ENCODE data around the gene C10orf62.
"Not testable (repeated sequence)": the region's sequence is repeated elsewhere in the genome, so short reads cannot be mapped to it uniquely, and the experiment has no call there.

Gene C10orf62

GRCh38 chr10:97575127-97575668 is 14.3 kb upstream of the C10orf62 start:
- no peak overlapping the region for H3K4me3 ChIP-seq (replicated peaks; ENCODE audit: low read depth, low read length)
- no peak for TF ChIP-seq CTCF (IDR thresholded peaks at IDR 0.05; ENCODE audit: low read depth, low read length, missing control alignments)
- DNase-seq (ENCODE audit: extremely low read depth, low read depth) = no peak

DNA sequence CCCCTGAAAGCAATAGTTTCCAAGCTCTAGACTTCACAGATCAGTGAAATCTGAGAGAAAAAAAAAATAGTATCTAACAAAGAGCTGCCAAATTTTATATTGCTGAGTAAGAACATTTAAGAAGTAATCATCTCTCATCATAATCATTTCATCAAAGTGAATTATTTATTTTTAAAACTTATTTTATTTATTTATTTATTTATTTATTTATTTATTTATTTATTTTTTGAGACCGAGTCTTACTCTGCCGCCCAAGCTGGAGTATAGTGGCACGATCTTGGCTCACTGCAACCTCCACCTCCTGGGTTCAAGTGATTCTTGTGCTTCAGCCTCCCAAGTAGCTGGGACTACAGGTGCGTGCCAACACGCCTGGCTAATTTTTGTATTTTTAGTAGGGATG is 13.0 kb upstream of the C10orf62 start:
- H3K4me3 ChIP-seq (replicated peaks; ENCODE audit: low read depth, low read length); DNase-seq (ENCODE audit: extremely low read depth, low read depth): not testable (repeated sequence)

- no peak for DNase-seq (ENCODE audit: extremely low read depth, low read depth)
- TF ChIP-seq CTCF (IDR thresholded peaks at IDR 0.05; ENCODE audit: low read depth, low read length, missing control alignments) = no peak
Measured at GRCh38 chr10:97577701-97578100, 11.8 kb upstream of the C10orf62 start.

DNA sequence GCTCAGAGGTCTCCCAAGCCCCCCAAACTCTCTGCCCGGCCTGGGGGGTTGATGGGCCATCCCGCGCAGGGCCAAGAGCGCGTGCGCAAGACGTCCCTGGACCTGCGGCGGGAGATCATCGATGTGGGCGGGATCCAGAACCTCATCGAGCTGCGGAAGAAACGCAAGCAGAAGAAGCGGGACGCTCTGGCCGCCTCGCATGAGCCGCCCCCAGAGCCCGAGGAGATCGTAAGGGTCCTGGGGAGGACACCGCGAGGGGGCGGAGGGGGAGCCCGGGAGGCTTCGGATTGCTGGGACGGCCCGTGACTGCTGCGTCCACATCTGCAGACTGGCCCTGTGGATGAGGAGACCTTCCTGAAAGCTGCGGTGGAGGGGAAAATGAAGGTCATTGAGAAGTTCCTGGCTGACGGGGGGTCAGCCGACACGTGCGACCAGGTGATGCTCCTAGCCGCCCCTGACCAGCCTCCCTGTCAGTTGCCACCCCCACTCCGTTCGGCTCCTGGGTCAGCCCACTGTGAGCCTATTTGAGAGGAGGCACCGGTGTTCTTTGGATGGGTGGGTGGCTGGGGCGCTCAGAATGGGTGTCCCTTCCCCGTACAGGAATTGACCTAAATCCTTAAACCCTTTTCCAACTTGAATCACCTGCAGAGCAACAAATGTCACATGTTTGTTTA is 11.2 kb upstream of the C10orf62 start:
- DNase-seq (ENCODE audit: extremely low read depth, low read depth) = no peak
- no peak overlapping the region for H3K4me3 ChIP-seq (replicated peaks; ENCODE audit: low read depth, low read length)
- no peak for TF ChIP-seq CTCF (IDR thresholded peaks at IDR 0.05; ENCODE audit: low read depth, low read length, missing control alignments)

More at GRCh38 chr10:97577701-97578100, 11.8 kb upstream of the C10orf62 start:
- H3K4me3 ChIP-seq (replicated peaks; ENCODE audit: low read depth, low read length) = no peak overlapping the region

GRCh38 chr10:97580421-97581367 is 8.8 kb upstream of the C10orf62 start:
- no peak overlapping the region for H3K4me3 ChIP-seq (replicated peaks; ENCODE audit: low read depth, low read length)
- no peak for DNase-seq (ENCODE audit: extremely low read depth, low read depth)
- no peak for TF ChIP-seq CTCF (IDR thresholded peaks at IDR 0.05; ENCODE audit: low read depth, low read length, missing control alignments)

GRCh38 chr10:97582169-97582568 is 7.4 kb upstream of the C10orf62 start:
- H3K4me3 ChIP-seq (replicated peaks; ENCODE audit: low read depth, low read length) = no peak overlapping the region
- no peak for TF ChIP-seq CTCF (IDR thresholded peaks at IDR 0.05; ENCODE audit: low read depth, low read length, missing control alignments)
- no peak for DNase-seq (ENCODE audit: extremely low read depth, low read depth)

- no peak for TF ChIP-seq CTCF (IDR thresholded peaks at IDR 0.05; ENCODE audit: low read depth, low read length, missing control alignments)
- no peak for DNase-seq (ENCODE audit: extremely low read depth, low read depth)
- H3K4me3 ChIP-seq (replicated peaks; ENCODE audit: low read depth, low read length) = no peak overlapping the region
Measured at GRCh38 chr10:97583476-97583875, 6.0 kb upstream of the C10orf62 start.

Measured in HFF-Myc (cell line).